Activated T-helper 2 cell treated with anti-CD3 and anti-CD28 coated beads, Interferon-gamma antibody, Interleukin-2, Interleukin-4, amounts not matched to agents 10 μg/mL and 5 μg/mL and 100 μg/mL, durations not matched to agents 14 hours and 24 hours and 36 hours (primary cell): ENCODE data around the gene ERG28. TPM values are rescaled to one million over a fixed set of nuclear protein-coding genes. Genes with fewer than 3 reads are reported as not detected.

Experiments
- DNase-seq: peaks from one replicate; pipeline ENCODE4 v3.0.0; 2021; ENCODE audit warnings: low spot score
- H3K27ac Mint-ChIP-seq: one replicate; pipeline ENCODE4 v1.8.0; 2021; ENCODE audit warnings: mixed read lengths
- H3K27me3 Mint-ChIP-seq: one replicate; pipeline ENCODE4 v1.8.0; 2021; ENCODE audit warnings: low read depth, mixed read lengths
- H3K36me3 Mint-ChIP-seq: one replicate; pipeline ENCODE4 v1.8.0; 2021; ENCODE audit warnings: low read depth, mixed read lengths
- H3K4me1 Mint-ChIP-seq: one replicate; pipeline ENCODE4 v1.8.0; 2021; ENCODE audit warnings: low read depth, mixed read lengths
- H3K4me3 Mint-ChIP-seq: one replicate; pipeline ENCODE4 v1.8.0; 2021; ENCODE audit warnings: low read depth, mild to moderate bottlenecking, moderate library complexity, mixed read lengths
- H3K9me3 Mint-ChIP-seq: one replicate; pipeline ENCODE4 v1.8.0; 2021; ENCODE audit warnings: mixed read lengths
- intact Hi-C: fragments of 100-400 bp; cut with micrococcal nuclease; formaldehyde crosslinking; loops from one replicate; pipeline ENCODE4 v1.15.1; 2023
- total RNA-seq: library from RNA; stranded (reverse); gene quantifications from 2 replicates; pipeline ENCODE4 v1.2.3, GENCODE V29; 2022

The ERG28 gene
- total RNA-seq, 1 donor from 2014 or later = 20.3 TPM

DNA sequence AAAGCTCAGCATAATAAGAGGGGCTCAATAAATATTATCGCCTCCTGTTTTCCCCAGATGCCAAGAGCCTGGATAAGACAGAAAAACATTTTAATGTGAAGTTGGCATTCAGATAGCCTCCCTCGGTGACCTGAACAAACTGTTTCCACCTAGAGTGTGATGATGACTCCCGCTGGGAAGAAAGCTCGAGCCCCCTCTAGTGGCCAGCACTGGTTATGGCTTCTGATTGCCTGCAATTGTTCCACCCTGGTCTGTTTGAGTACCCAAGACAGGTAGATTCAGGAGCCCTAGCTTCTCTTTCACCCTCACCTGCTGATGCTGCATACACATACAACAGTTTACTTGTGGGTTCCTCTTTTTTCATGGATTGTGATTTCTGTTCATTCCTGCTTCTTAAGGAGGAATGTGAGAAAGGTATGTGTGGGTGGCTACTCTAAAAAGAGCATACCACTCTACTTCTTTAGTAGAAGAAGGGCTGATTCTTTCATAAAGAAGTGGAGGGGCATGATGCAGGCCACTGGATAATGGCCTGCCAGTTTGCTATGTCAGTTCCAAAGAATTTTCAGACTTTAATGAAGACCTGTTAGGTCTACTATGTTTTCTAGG, 6.4 kb downstream of the ERG28 start:
- peaks cover 14% of the 10 kb centered on the region for H3K4me1 Mint-ChIP-seq

DNA sequence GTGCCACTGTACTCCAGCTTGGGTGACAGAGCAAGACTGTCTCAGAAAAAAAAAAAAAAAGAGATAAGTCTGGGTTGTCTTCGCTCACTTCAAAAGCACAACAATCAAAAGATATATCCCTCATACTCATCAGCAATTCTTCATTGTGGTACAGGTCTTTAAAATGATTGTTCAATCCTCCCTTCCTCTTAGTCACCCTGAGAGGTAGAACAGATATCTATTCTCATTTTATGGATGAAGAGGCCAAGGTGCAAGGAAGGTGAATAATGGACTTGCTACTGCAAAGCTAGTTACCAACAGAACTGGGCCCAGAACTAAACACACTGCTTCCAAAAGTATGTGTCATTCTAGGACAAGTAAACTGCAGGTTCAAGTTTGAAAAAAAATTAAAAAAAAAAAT, 7.1 kb downstream of the ERG28 start:
- no peaks in the 10 kb centered on the region for H3K9me3 Mint-ChIP-seq
- H3K27ac Mint-ChIP-seq = no peak overlapping the region
- peaks cover 69% of the 10 kb centered on the region for H3K36me3 Mint-ChIP-seq
- H3K27me3 Mint-ChIP-seq = no peaks in the 10 kb centered on the region
- H3K4me3 Mint-ChIP-seq = no peak overlapping the region
- intact Hi-C loops = loop anchor here (5.0 kb wide), 1 partner anchor 166 kb away; no protein-coding TSS in a partner anchor
- peaks cover 10% of the 10 kb centered on the region for H3K4me1 Mint-ChIP-seq
- DNase-seq = no peak

More for the DNA sequence above, 6.4 kb downstream of the ERG28 start:
- Mint-ChIP-seq H3K27me3 (no peaks in the 10 kb centered on the region), H3K9me3 (no peaks in the 10 kb centered on the region), H3K36me3 (peaks cover 65% of the 10 kb centered on the region), H3K27ac (peak overlapping the region; percentile 53), H3K4me3 (no peak overlapping the region)
- peak; percentile 69 for DNase-seq
- intact Hi-C loops = loop anchor here (1.0 to 5.0 kb wide), 3 partner anchors 77 to 347 kb away; no protein-coding TSS in a partner anchor

DNA sequence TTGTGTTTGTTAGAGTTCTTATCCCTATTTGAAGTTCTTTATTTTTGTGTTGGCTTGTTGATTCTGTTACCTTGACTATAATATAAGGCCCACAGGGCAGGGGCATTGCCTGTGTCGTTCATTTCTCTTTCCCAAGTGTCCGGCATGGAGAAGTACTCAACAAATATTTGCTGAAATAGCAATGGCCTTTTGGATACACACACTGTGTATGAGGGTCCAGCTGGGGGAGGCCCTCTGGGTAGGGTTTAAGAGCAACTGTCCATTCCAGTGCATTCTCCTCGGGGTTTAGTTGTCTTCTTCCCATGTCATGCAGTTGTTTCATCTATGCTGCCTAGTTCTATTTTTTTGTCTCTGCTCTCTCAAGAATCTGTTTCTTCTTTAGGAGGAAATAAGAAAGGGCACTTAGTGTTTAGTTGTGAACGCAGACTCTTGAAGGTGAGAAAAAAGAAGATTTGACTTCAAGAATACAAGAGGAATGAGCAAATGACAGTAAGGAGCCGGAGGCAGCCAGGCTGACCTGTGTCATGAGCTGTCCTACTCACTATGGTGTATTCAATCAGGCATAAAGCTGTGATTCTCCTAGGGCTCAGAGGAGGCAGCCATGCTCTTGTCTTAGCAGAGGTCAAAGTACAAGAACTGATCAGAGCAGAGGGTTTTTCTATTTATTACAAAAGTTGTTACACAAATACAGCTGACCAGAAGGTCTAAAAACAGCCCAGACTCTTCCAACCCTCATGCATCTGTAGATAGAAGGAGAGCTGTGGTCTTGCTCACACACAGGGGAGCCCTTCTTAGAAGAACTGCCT, 10.2 kb downstream of the ERG28 start:
- H3K4me3 Mint-ChIP-seq = no peak overlapping the region
- H3K36me3 Mint-ChIP-seq = peaks cover 64% of the 10 kb centered on the region
- H3K27ac Mint-ChIP-seq = no peak overlapping the region
- no peaks in the 10 kb centered on the region for H3K27me3 Mint-ChIP-seq
- intact Hi-C loops = loop anchor here (5.0 kb wide), 1 partner anchor 163 kb away; no protein-coding TSS in a partner anchor
- no peak for DNase-seq
- H3K9me3 Mint-ChIP-seq = no peaks in the 10 kb centered on the region
- peaks cover 2% of the 10 kb centered on the region for H3K4me1 Mint-ChIP-seq

DNA sequence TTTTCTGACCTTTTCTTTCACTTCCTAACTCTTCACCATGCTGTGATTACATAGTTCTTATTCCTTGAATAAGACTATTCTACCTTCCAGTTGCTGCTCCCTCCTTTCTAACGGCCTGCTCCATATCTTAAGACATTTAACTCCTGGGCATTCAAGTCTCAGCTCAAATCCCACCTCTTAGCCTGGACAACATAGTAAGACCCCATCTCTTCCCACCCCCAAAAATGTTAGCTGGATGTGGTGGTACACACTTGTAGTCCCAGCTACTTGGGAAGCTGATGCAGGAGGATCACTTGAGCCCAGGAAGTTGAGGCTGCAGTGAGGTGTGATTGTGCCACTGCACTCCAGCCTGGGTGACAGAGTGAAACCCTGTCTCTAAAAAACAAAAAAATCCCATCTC, 10.9 kb downstream of the ERG28 start:
- Mint-ChIP-seq H3K4me1 (peaks cover 2% of the 10 kb centered on the region), H3K27me3 (no peaks in the 10 kb centered on the region), H3K9me3 (no peaks in the 10 kb centered on the region), H3K4me3 (no peak overlapping the region), H3K36me3 (peaks cover 59% of the 10 kb centered on the region), H3K27ac (no peak overlapping the region)
- intact Hi-C loops = loop anchor here (5.0 kb wide), 1 partner anchor 162 kb away; no protein-coding TSS in a partner anchor
- DNase-seq = no peak

- Mint-ChIP-seq H3K4me1 (peaks cover 2% of the 10 kb centered on the region), H3K9me3 (no peaks in the 10 kb centered on the region), H3K4me3 (no peak overlapping the region), H3K36me3 (peaks cover 56% of the 10 kb centered on the region), H3K27me3 (no peaks in the 10 kb centered on the region), H3K27ac (no peak overlapping the region)
- no peak for DNase-seq
- intact Hi-C loops = no loop called here
Observed at GRCh38 chr14:75649337-75649736, 11.3 kb downstream of the ERG28 start.

GRCh38 chr14:75648066-75648838, 12.4 kb downstream of the ERG28 start:
- no peak overlapping the region for H3K27ac Mint-ChIP-seq
- DNase-seq = no peak
- no peaks in the 10 kb centered on the region for H3K9me3 Mint-ChIP-seq
- no peaks in the 10 kb centered on the region for H3K4me1 Mint-ChIP-seq
- peaks cover 47% of the 10 kb centered on the region for H3K36me3 Mint-ChIP-seq
- H3K27me3 Mint-ChIP-seq = no peaks in the 10 kb centered on the region
- intact Hi-C loops = no loop called here
- no peak overlapping the region for H3K4me3 Mint-ChIP-seq

GRCh38 chr14:75647640-75648039, 13.0 kb downstream of the ERG28 start:
- no peak overlapping the region for H3K4me3 Mint-ChIP-seq
- intact Hi-C loops = no loop called here
- no peak overlapping the region for H3K27ac Mint-ChIP-seq
- H3K9me3 Mint-ChIP-seq = no peaks in the 10 kb centered on the region
- no peak for DNase-seq
- H3K27me3 Mint-ChIP-seq = no peaks in the 10 kb centered on the region
- H3K36me3 Mint-ChIP-seq = peaks cover 42% of the 10 kb centered on the region
- H3K4me1 Mint-ChIP-seq = no peaks in the 10 kb centered on the region

- no peak overlapping the region for H3K27ac Mint-ChIP-seq
- H3K27me3 Mint-ChIP-seq = no peaks in the 10 kb centered on the region
- H3K4me3 Mint-ChIP-seq = no peak overlapping the region
- intact Hi-C loops = no loop called here
- no peaks in the 10 kb centered on the region for H3K4me1 Mint-ChIP-seq
- peaks cover 35% of the 10 kb centered on the region for H3K36me3 Mint-ChIP-seq
- DNase-seq = no peak
- no peaks in the 10 kb centered on the region for H3K9me3 Mint-ChIP-seq
Observed at GRCh38 chr14:75646762-75647161, 13.9 kb downstream of the ERG28 start.

DNA sequence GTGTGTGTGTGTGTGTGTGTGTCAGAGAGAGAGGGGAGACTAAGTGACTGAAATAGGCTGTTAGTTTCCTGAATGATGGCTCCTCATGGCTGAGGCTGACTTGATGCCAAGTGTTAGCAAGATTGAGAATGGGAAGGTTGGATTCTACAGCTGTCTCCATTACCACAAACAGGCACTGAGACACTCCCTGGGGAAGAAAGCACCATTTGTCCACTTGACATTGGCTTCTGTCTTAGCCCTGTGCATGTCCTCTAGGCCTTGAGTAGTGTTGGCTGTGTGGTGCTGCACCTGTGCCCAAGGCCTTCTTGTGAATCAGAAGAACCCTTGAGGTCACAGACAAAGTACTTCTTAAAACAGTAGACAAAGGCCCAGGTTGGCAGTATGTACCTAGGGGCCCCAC, 15.6 kb downstream of the ERG28 start:
- H3K36me3 Mint-ChIP-seq = peaks cover 19% of the 10 kb centered on the region
- H3K27me3 Mint-ChIP-seq = no peaks in the 10 kb centered on the region
- H3K4me3 Mint-ChIP-seq = no peak overlapping the region
- no peak for DNase-seq
- H3K4me1 Mint-ChIP-seq = no peaks in the 10 kb centered on the region
- no peak overlapping the region for H3K27ac Mint-ChIP-seq
- intact Hi-C loops = no loop called here
- no peaks in the 10 kb centered on the region for H3K9me3 Mint-ChIP-seq

DNA sequence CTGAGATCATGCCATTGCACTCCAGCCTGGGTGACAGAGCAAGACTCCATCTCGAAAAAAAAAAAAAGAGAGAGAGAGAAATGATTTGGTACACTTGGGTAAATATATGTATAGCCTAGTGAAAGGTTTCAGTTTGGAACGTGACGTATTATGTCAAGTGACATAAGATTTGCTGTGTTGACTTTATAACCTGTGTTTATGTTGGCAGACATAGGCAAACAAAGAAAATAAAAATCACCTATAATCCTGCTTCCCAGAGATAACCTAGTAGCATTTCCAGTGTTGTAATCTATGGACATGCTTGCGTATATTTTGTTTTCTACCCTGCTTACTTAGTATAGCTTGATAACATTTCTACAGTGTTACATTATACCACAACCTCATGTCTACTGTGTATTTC, 16.7 kb downstream of the ERG28 start:
- Mint-ChIP-seq H3K9me3 (no peaks in the 10 kb centered on the region), H3K27me3 (no peaks in the 10 kb centered on the region), H3K4me1 (no peaks in the 10 kb centered on the region), H3K4me3 (no peak overlapping the region), H3K36me3 (peaks cover 8% of the 10 kb centered on the region), H3K27ac (no peak overlapping the region)
- DNase-seq = no peak
- intact Hi-C loops = no loop called here

DNA sequence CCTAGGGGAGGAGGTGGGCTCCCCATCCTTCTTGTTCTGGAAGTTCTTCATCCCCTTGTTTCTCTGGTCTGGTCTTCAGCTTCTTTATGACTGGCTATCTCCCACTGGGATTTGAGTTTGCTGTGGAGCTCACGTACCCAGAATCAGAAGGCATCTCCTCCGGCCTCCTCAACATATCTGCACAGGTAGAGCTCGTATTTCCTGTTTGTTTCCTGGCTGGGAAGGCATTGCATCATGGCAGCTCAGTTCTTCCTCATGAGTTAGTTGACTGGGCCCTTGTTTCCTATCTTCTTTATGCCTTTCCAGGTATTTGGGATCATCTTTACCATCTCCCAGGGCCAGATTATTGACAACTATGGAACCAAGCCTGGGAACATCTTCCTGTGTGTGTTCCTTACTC, 19.8 kb downstream of the ERG28 start:
- Mint-ChIP-seq H3K27me3 (no peaks in the 10 kb centered on the region), H3K4me3 (no peak overlapping the region), H3K4me1 (no peaks in the 10 kb centered on the region), H3K9me3 (no peaks in the 10 kb centered on the region), H3K27ac (no peak overlapping the region), H3K36me3 (no peaks in the 10 kb centered on the region)
- DNase-seq = no peak
- intact Hi-C loops = no loop called here

DNA sequence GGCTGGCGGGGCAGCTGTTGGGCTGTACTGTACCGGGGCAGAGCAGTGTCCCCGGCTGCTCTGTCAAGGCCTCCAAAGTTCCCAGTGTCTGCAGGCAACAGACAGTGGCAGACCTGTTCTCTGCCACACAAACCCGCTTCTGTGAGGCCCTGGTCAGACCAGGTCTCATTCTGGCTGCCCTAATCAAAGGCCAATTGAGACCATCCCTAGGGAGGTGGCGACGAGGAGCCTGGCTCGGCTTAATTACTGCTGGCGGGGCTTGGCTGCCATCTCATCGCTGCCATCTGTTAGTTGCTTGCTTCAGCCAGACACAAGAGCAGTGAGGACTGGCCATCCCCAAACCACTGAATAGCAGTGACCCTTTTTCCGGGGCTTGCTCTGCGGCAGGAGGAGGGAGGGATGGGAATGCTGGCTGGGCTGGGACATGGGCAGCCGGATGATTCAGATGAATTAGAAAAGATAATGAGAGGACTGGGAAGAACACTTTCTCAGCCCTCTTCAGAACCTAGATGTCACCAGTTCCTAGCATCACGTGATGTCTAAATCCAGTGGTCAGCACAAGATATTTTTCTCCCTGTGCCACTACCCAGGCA, 24.5 kb downstream of the ERG28 start:
- intact Hi-C loops = no loop called here
- Mint-ChIP-seq H3K4me1 (no peaks in the 10 kb centered on the region), H3K27ac (no peak overlapping the region), H3K36me3 (no peaks in the 10 kb centered on the region), H3K4me3 (no peak overlapping the region), H3K9me3 (no peaks in the 10 kb centered on the region), H3K27me3 (no peaks in the 10 kb centered on the region)
- no peak for DNase-seq
